ENCODE results near the gene PTH2. TPM values are rescaled to one million over a fixed set of nuclear protein-coding genes. Genes with fewer than 3 reads are reported as not detected.

Gene PTH2
- total RNA-seq, 4 donors from 2014 or later, result not detected

- Histone ChIP-seq H3K4me1 (peaks cover 0 to 10% (median 0%) of the 10 kb centered on the region in 4 donors), H3K4me3 (no peak overlapping the region), H3K27me3 (peaks cover 0 to 100% of the 10 kb centered on the region in 2 donors), H3K9me3 (no peaks in the 10 kb centered on the region), H3K27ac (no peak overlapping the region), H3K36me3 (no peaks in the 10 kb centered on the region)
- DNase-seq (ENCODE audit: low spot score in 2 of 2), result no peak
- no peak for TF ChIP-seq CTCF (IDR thresholded peaks at IDR 0.05)
- no peak for TF ChIP-seq EP300 (IDR thresholded peaks at IDR 0.05)
- TF ChIP-seq POLR2A (IDR thresholded peaks at IDR 0.05), result no peak
- WGBS, 2 donors, result 82 to 86% methylated on average over 10 of the region's 10 CpGs
Measured at GRCh38 chr19:49435670-49436069, 12.4 kb upstream of the PTH2 start.

DNA sequence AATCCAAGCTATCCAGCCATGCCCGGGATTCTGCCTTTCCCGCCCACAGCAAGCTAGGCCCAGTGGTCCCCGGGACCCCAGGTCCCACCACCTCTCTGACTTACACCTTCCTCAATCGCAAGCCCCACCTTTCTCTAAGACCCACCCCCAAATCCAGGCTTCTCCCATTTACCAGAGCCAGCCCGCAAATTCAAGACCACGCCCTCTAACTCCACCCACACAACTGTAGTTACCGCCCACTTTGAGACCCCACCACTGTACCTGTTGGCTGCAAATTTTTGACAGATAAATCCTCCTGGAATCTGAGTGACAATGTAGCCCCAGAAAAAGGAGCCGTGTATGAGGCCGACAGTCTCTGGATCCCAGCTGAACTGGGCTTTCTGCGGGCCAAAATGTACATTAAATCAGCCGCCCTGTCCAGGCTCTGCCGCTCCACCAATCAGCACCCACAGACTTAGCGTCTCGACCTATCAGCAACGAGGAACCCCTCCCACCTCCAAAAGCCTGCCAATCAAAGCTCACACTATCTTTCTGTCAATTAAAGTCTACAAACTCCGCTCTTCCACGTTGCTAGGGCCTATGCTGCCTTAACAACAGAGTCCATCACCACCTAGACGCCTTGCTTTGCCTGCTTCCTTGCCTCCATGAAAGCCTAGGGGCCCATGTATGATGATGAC lies 11.8 kb upstream of the PTH2 start:
- H3K36me3 ChIP-seq, result peaks cover 0 to 4% (median 0%) of the 10 kb centered on the region in 3 donors
- no peak for TF ChIP-seq POLR2A (IDR thresholded peaks at IDR 0.05)
- TF ChIP-seq EP300 (IDR thresholded peaks at IDR 0.05), result no peak
- no peak for TF ChIP-seq CTCF (IDR thresholded peaks at IDR 0.05)
- H3K4me1 ChIP-seq, result peaks cover 0 to 4% (median 0%) of the 10 kb centered on the region in 4 donors
- no peak overlapping the region for H3K27ac ChIP-seq
- DNase-seq (ENCODE audit: low spot score in 2 of 2), result no peak
- peaks cover 0 to 100% of the 10 kb centered on the region in 2 donors for H3K27me3 ChIP-seq
- H3K9me3 ChIP-seq, result no peaks in the 10 kb centered on the region
- 85 to 88% methylated on average over 18 of the region's 18 CpGs for WGBS, 2 donors
- H3K4me3 ChIP-seq, result no peak overlapping the region

- Histone ChIP-seq H3K27me3 (peaks cover 0 to 100% of the 10 kb centered on the region in 2 donors), H3K36me3 (peaks cover 0 to 4% (median 0%) of the 10 kb centered on the region in 3 donors), H3K27ac (no peak overlapping the region), H3K9me3 (no peaks in the 10 kb centered on the region), H3K4me3 (no peak overlapping the region), H3K4me1 (peaks cover 0 to 7% (median 1%) of the 10 kb centered on the region in 4 donors)
- DNase-seq (ENCODE audit: low spot score in 2 of 2), result no peak
- 44 to 54% methylated on average over 29 to 31 of the region's 31 CpGs for WGBS, 2 donors
- TF ChIP-seq EP300 (IDR thresholded peaks at IDR 0.05) (no peak), CTCF (IDR thresholded peaks at IDR 0.05) (no peak), POLR2A (IDR thresholded peaks at IDR 0.05) (no peak)
Measured at GRCh38 chr19:49433240-49433901, 10.1 kb upstream of the PTH2 start.

- Histone ChIP-seq H3K4me1 (peaks cover 0 to 15% (median 4%) of the 10 kb centered on the region in 4 donors), H3K9me3 (no peaks in the 10 kb centered on the region), H3K36me3 (peaks cover 0 to 4% (median 0%) of the 10 kb centered on the region in 3 donors), H3K27ac (no peak overlapping the region), H3K27me3 (peaks cover 4 to 100% of the 10 kb centered on the region in 2 donors), H3K4me3 (no peak overlapping the region)
- 29 to 34% methylated on average over 48 to 49 of the region's 63 CpGs for WGBS, 2 donors
- no peak for DNase-seq (ENCODE audit: low spot score in 2 of 2)
- no peak for TF ChIP-seq EP300 (IDR thresholded peaks at IDR 0.05)
- TF ChIP-seq POLR2A (IDR thresholded peaks at IDR 0.05), result no peak
- TF ChIP-seq CTCF (IDR thresholded peaks at IDR 0.05), result no peak
Measured at GRCh38 chr19:49432141-49433073, 9.2 kb upstream of the PTH2 start.
